ENCODE data around the gene TRIP6.

DNA sequence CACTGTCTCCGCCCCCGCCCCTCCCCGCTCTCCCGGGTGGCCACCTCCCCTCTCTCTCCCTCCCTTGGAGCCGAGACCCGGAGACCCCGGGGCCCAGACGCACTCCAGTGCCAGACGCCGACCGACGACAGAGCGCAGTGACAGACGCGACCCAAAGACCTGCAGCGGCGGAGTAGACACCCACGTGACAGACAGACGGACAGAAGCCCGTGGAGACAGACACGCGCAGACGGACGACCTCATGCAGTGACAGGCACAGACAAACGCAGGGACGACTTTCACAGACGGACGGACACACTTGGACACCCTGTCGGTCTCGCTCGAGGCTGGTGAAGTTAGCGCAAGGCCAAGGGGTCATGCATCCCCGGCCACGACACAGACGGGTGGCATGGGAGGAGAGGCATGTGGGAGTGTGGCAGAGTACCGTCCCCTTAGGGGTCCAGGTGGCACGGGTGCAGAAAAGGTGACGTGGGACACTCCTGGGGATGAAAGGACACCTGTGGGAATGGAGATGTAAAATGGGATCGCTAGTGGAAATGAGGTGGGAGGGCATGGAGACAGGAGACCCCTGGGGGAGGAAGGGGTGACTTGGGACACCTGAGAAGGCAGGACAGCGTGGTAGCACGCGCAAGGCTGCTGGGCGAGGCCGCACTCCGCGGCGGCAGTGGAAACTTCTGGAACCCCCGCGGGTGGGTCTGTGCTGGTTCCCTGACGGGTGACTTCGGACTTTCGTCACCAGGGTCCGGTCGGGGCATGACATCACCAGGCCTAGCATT, 29.0 kb downstream of the TRIP6 start:
- no peak for TF ChIP-seq POLR2A (IDR thresholded peaks at IDR 0.05)
- TF ChIP-seq, protein P1, sequence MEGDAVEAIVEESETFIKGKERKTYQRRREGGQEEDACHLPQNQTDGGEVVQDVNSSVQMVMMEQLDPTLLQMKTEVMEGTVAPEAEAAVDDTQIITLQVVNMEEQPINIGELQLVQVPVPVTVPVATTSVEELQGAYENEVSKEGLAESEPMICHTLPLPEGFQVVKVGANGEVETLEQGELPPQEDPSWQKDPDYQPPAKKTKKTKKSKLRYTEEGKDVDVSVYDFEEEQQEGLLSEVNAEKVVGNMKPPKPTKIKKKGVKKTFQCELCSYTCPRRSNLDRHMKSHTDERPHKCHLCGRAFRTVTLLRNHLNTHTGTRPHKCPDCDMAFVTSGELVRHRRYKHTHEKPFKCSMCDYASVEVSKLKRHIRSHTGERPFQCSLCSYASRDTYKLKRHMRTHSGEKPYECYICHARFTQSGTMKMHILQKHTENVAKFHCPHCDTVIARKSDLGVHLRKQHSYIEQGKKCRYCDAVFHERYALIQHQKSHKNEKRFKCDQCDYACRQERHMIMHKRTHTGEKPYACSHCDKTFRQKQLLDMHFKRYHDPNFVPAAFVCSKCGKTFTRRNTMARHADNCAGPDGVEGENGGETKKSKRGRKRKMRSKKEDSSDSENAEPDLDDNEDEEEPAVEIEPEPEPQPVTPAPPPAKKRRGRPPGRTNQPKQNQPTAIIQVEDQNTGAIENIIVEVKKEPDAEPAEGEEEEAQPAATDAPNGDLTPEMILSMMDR (IDR thresholded peaks at IDR 0.05), result no peak
